WTC11 (cell line): ENCODE measurements around the gene PLD2. TPM values are rescaled to one million over a fixed set of nuclear protein-coding genes. Genes with fewer than 3 reads are reported as not detected.

Experiments used
- total RNA-seq: library from RNA; stranded (reverse); gene quantifications from 3 replicates; pipeline ENCODE4 v1.2.3, GENCODE V29; 2021

PLD2 gene
- total RNA-seq, 1 experiment from 2014 or later = 64.9 TPM

Other genes starting within 250 kb of the PLD2 start
- 0.07 to 0.37 TPM (median 0.18 TPM) in 3 replicates for gene GGT6, start 246.6 kb upstream of the PLD2 start, total RNA-seq
- 2.7 to 3.8 TPM (median 3.8 TPM) in 3 replicates for gene SMTNL2, start 222.6 kb upstream of the PLD2 start, total RNA-seq
- gene ALOX15, start 165.5 kb upstream of the PLD2 start, total RNA-seq = 0.32 to 0.82 TPM (median 0.50 TPM) in 3 replicates
- 177 to 218 TPM (median 178 TPM) in 3 replicates for gene PELP1, start 103.0 kb upstream of the PLD2 start, total RNA-seq
- 79.7 to 87.8 TPM (median 81.0 TPM) in 3 replicates for gene ARRB2, start 96.5 kb upstream of the PLD2 start, total RNA-seq
- gene MED11, start 75.7 kb upstream of the PLD2 start, total RNA-seq = 18.6 to 21.3 TPM (median 21.2 TPM) in 3 replicates
- 0.39 to 0.71 TPM (median 0.63 TPM) in 3 replicates for gene ZMYND15, start 67.3 kb upstream of the PLD2 start, total RNA-seq
- 3.2 to 3.8 TPM (median 3.5 TPM) in 3 replicates for gene CXCL16, start 67.2 kb upstream of the PLD2 start, total RNA-seq
- not detected in 3 replicates for gene TM4SF5, start 35.3 kb upstream of the PLD2 start, total RNA-seq
- 1.2 to 2.1 TPM (median 1.7 TPM) in 3 replicates for gene VMO1, start 20.8 kb upstream of the PLD2 start, total RNA-seq
- 0.41 to 0.44 TPM in 2 of 3 replicates, not detected in the other for gene GLTPD2, start 18.2 kb upstream of the PLD2 start, total RNA-seq
- gene PSMB6, start 11.0 kb upstream of the PLD2 start, total RNA-seq = 294 to 305 TPM (median 296 TPM) in 3 replicates
- gene MINK1, start 26.2 kb downstream of the PLD2 start, total RNA-seq = 92.1 to 105 TPM (median 96.2 TPM) in 3 replicates
- 8.2 to 8.7 TPM (median 8.7 TPM) in 3 replicates for gene C17orf107, start 92.4 kb downstream of the PLD2 start, total RNA-seq
- gene CHRNE, start 95.9 kb downstream of the PLD2 start, total RNA-seq = 0.64 to 0.78 TPM (median 0.70 TPM) in 3 replicates
- not detected in 3 replicates for gene GP1BA, start 125.1 kb downstream of the PLD2 start, total RNA-seq
- 73.7 to 83.3 TPM (median 76.8 TPM) in 3 replicates for gene SLC25A11, start 132.9 kb downstream of the PLD2 start, total RNA-seq
- gene RNF167, start 133.1 kb downstream of the PLD2 start, total RNA-seq = 121 to 143 TPM (median 122 TPM) in 3 replicates
- gene PFN1, start 141.4 kb downstream of the PLD2 start, total RNA-seq = 1,289 to 1,315 TPM (median 1,307 TPM) in 3 replicates
- 30.9 to 40.3 TPM (median 37.7 TPM) in 3 replicates for gene ENO3, start 144.0 kb downstream of the PLD2 start, total RNA-seq
- 97.3 to 103 TPM (median 101 TPM) in 3 replicates for gene SPAG7, start 160.7 kb downstream of the PLD2 start, total RNA-seq
- 9.2 to 14.2 TPM (median 12.3 TPM) in 3 replicates for gene CAMTA2, start 180.5 kb downstream of the PLD2 start, total RNA-seq
- 0.61 to 1.1 TPM (median 1.1 TPM) in 3 replicates for gene INCA1, start 190.4 kb downstream of the PLD2 start, total RNA-seq
- 112 to 130 TPM (median 115 TPM) in 3 replicates for gene KIF1C, start 190.8 kb downstream of the PLD2 start, total RNA-seq
- gene SLC52A1, start 228.3 kb downstream of the PLD2 start, total RNA-seq = 0.78 to 1.1 TPM (median 0.99 TPM) in 3 replicates